ENCODE data around the gene THSD4.

Gene THSD4

GRCh38 chr15:71807125-71807629 is 691.9 kb downstream of the THSD4 start:
- DNase-seq (ENCODE audit: low read depth in 2 of 2) = no peak

DNA sequence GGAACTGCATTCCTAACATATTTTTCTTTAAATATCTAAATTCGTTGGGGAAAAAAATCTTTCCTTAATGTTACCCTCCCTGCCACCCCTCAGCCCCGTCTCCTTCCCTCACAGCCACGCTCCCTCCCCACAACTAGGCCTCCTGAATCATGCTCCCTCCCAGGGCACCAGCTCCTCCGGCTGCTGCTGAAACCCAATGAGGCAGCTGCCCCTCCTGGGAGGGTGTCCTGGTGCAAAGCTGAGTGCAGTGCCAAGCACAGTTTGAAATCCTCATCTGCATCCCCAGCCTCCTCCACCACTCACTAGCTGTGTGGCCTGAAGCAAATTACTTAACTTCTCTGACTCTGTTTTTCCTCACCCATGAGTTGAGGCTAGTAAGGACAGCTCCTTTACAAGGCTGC is 692.4 kb downstream of the THSD4 start:
- DNase-seq (ENCODE audit: low read depth in 2 of 2) = no peak

DNA sequence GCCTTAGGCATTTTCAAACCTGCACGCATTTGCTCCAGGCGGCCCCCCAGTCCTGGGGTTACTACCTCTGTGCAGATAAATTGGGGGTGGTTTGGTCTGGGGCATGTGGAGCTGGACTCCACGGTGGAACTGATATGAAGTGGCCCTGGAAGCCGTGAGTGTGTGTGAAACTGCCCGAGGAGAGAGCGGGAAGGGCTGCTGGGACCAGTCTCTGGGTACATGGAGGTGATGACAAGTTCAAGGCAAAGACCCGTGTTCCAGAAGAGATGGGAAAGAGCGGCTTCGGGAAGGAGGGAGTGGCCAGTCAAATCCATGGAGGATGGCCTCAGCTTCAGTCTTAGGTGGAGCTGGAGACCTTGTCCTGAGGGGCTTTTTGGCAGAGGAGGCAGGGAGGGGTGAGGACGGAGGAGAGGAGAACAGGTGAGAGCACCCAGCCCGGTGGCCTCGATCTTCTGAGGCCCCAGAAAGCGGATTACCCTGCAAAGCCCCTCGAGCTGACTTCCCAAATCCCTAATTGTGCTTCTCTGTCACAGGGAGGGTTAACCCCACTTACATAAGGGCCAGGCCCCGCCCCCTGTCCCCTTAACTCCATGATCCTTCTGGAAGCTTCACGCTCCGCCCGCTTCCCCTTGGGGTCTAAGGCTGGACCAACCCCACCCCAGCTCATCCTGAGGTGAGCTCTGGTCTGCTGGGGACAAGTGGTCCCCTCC is 693.2 kb downstream of the THSD4 start:
- no peak for DNase-seq (ENCODE audit: low read depth in 2 of 2)

DNA sequence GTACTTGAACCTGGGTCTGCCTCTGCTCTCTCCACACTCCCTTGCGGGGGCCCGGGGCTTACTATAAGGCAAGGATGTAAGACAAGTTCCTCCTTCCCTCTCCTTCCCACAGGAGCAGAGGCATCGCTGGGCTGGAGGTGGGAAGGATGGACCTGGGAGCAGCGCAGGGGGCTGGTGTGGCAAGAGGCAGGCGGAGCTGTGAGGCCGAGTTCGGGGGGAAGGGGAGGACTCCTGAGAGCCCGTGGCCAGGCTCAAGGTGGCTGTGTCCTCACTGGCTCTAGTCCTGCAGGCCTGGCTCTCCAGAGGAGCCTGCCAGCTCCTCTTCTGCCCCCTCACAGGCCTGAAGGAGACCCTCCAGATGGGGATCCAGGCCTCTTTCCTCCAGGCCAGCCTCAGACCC is 694.1 kb downstream of the THSD4 start:
- DNase-seq (ENCODE audit: low read depth in 2 of 2) = no peak

DNA sequence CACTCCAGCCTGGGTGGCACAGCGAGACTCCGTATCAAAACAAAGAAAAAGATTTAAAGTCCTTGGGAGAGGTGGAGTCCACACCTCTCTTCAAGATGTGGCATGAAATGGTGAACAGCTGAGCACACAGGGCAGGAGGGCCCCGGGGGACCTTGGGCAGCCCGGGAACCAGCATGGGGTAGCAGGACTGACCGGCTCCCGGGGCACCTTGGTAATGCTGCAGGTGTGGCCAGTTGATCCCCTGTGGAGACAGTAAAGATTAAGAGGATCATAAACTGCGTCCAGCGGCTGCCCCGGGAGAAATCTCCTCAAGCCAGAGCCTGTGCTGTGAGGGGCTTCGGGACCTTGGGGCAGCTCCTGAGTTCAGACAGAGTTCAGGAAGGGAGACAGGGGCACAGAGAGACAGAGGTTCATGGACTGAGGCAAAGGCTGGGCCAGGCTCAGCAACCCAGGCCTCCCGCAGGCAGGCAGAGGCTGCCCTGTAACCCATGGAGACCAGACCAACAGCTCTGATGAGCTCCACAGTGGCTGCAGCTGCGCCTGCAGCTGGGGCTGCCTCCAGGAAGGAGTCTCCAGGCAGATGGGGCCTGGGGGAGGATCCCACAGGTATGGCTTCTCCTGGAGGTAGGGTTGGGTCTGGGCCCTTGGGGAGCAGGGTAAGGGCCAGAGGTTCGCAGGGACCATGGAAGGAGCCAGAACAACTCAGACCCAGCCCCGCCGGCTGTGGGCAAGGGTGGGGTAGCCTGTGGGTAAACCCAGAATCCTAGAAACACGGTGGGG is 695.2 kb downstream of the THSD4 start, which contains the start of gene NR2E3:
Gene NR2E3 (plus strand): TSS at position 299 of the 780 bp plus-strand sequence. CDS start 190 bp downstream, at position 489.
- DNase-seq (ENCODE audit: low read depth in 2 of 2) = no peak

DNA sequence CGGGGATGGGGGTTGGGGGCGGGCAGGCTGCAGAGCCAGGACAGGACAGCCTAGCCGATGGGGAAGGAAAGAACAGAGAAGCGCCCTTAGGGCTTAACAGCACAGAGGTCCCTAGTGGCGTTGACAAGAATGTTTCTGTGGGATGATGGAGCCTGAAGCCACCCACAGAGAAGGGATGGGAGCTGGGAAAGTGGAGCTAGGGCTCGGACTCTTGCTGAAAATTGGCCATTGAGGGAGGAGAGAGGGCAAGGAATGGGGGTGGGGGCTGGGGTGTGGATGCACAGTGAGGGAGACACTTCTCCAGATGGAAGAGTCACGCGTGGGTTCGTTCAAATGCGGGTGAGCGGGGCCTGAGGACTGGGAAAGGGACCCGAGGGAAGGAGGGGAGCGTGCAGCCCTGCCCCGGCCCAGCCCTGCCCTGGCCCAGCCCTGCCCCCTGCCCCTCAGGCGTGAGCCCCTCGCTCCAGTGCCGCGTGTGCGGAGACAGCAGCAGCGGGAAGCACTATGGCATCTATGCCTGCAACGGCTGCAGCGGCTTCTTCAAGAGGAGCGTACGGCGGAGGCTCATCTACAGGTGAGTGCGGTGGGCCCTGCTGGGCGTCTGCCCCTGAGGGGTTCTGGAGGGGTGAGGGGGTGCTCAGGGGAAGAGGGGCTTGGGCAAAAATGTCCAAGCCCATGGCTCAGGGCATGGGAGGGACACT is 695.9 kb downstream of the THSD4 start:
- no peak for DNase-seq (ENCODE audit: low read depth in 2 of 2)

GRCh38 chr15:71811752-71812735 is 696.8 kb downstream of the THSD4 start:
- DNase-seq (ENCODE audit: low read depth in 2 of 2) = no peak

GRCh38 chr15:71812966-71813722 is 697.9 kb downstream of the THSD4 start:
- no peak for DNase-seq (ENCODE audit: low read depth in 2 of 2)

GRCh38 chr15:71813723-71814470 is 698.6 kb downstream of the THSD4 start:
- DNase-seq (ENCODE audit: low read depth in 2 of 2) = no peak

DNA sequence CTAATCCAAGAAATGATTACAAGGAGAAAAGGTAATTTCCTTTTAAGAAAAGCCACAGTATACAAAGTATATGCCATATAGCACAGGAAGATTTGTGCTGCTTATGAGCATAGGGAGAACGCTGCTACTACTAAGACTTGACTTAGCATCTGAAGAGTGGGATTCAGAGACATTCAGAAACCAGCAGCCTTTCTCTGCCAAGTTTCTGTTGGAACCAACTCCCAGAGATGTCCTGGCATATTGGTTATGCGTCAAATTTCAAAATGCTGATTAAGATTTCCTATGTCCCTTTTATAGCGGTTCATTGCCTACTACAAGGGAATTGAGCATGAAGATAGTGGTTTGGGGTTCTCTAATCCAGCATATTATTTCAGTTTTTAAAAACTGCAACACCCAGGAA is 700.0 kb downstream of the THSD4 start:
- no peak for DNase-seq (ENCODE audit: low read depth in 2 of 2)

- DNase-seq (ENCODE audit: low read depth in 2 of 2) = no peak
Measured at GRCh38 chr15:71817351-71817750, 702.1 kb downstream of the THSD4 start.

GRCh38 chr15:71820127-71820526 is 704.9 kb downstream of the THSD4 start:
- no peak for DNase-seq (ENCODE audit: low read depth in 2 of 2)

GRCh38 chr15:71821547-71822129 is 706.4 kb downstream of the THSD4 start:
- no peak for DNase-seq (ENCODE audit: low read depth in 2 of 2)

GRCh38 chr15:71822890-71823630 is 707.8 kb downstream of the THSD4 start:
- DNase-seq (ENCODE audit: low read depth in 2 of 2) = no peak

- DNase-seq (ENCODE audit: low read depth in 2 of 2) = no peak
Measured at GRCh38 chr15:71823801-71824200, 708.5 kb downstream of the THSD4 start.

DNA sequence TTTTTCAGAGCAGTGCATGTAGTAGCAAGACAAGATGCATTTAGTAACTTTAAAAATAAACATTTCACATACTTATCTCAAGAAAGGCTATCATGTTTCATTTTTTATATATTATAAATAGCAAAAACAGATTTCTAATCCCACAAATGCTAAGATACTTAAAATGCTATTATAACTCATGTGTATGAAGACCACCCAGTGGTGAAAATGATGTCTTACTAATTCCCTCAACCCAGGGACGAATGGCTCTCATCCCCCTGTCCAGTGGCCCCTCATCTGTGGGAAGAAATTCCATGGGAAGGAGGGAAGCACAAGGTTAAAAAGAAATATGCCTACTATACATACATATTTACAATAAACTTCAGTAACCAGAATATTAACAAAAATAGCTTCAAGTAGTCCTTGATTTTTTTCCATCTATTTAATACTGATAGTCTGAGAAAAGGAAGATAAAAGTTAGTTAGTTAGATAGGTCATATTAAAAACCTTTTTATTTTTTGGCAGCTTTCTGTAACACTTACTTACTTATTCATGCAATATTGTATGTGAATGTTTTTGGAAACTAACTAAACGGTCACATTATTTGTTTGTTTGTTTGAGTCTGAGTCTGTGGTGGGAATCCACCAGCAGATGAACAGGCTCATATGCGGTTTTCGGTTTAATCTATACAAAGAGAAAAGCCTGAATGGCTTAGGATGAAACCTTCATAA is 709.9 kb downstream of the THSD4 start:
- DNase-seq (ENCODE audit: low read depth in 2 of 2) = no peak

DNA sequence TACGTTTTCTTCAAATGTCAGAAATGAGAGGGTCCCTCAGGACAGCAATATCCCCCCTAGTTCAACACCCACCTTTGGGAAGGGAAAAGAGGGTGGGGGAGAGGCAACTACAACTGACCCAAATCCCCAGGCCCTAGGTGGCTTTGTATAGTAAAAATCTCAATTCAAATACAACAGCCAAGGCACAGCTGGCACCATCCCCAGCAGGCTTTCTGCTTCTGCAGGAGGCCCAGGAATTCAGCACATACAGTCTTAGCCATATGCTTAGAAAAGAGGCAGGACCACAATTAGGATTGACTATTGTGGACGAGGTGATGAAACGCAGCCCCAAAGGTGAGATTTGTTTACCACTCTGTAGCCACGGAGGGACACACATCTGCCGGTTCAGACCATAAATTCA is 710.9 kb downstream of the THSD4 start:
- no peak for DNase-seq (ENCODE audit: low read depth in 2 of 2)

DNA sequence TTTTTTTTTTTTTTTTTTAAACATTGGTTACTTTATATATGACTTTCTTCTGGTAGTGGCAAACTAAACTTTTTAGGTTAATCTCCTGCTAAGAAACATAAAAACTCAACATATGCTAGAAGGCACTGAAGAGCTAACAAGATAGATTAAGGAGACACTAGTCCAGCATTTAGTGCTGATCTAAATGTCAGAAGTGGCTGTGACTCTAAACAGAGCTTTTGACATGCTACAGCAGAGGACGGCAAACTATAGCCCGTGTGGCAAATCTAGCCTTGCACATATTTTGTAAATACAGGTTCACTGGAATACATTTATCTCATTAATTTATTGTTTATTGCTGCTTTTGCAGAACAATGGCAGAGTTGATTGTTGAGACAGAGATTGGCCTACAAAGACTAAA is 715.7 kb downstream of the THSD4 start:
- DNase-seq (ENCODE audit: low read depth in 2 of 2) = no peak
